NB4 (cell line): ENCODE results near the gene SDR39U1.

Experiments used
- CTCF ChIP-seq: IDR thresholded peaks from one replicate; pipeline ENCODE4 v1.5.1; 2012; ENCODE audit warnings: low read depth, low read length
- POLR2A ChIP-seq: IDR thresholded peaks from 2 replicates; pipeline ENCODE4 v1.6.1; 2011; ENCODE audit warnings: mild to moderate bottlenecking; ENCODE audit not compliant: insufficient read length; ENCODE audit errors: extremely low read depth

DNA sequence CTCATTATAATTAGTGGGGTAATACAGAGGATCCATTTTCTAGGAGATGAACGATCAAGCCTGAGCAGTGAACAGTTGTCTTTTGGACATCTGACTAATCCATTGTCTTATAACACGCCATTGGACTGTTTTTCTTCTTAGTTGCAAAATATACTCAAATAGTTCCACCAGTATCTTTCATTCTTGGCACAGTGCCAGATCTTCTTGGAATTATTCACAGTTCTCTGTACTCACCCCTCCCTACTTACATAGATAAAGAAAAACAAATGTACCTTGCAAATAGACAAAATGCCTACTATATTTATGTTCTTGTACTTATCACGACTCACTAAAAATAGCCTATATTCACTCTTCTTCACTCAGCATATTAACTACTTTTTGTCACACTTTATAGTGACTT is 16.9 kb downstream of the SDR39U1 start:
- no peak for TF ChIP-seq CTCF
- no peak for TF ChIP-seq POLR2A
